ENCODE data around the gene SLAMF6.

Gene SLAMF6

GRCh38 chr1:160437432-160438316 lies 85.4 kb downstream of the SLAMF6 start:
- H3K4me1 ChIP-seq: no peaks in the 10 kb centered on the region
- no peaks in the 10 kb centered on the region for H3K36me3 ChIP-seq (replicated peaks)
- H3K9me3 ChIP-seq: no peaks in the 10 kb centered on the region
- DNase-seq (ENCODE audit: low spot score in 2 of 2): no peak
- no peak overlapping the region for H3K4me3 ChIP-seq
- in situ Hi-C loops (cut with MboI; ENCODE audit: low sequenced_read_pairs): no loop called here
- H3K27me3 ChIP-seq (ENCODE audit: low read depth): no peaks in the 10 kb centered on the region; the same call in 1 of the 2 replicates

DNA sequence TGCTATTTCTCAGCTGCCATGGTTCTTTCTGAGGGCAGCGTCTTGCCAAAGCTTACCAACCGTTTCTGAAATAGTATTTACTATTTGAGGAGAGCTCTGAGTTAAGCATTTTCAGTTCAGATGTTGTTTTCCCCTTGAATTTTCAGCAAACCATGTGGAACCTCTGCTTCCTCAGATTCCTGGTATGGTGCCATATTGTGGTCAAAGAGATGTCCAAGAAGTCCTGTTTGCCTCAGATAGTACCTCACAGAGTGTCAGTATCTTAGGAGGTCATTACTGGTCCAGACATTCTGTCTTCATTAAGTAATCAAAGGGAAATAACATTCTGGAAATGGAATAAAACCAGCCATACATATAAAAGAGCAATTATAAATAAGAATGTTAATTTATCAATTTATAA lies 86.1 kb downstream of the SLAMF6 start:
- no peak overlapping the region for H3K4me3 ChIP-seq
- H3K4me1 ChIP-seq: no peaks in the 10 kb centered on the region
- H3K36me3 ChIP-seq (replicated peaks): no peaks in the 10 kb centered on the region
- no peaks in the 10 kb centered on the region; the same call in 1 of the 2 replicates for H3K27me3 ChIP-seq (ENCODE audit: low read depth)
- DNase-seq (ENCODE audit: low spot score in 2 of 2): no peak
- in situ Hi-C loops (cut with MboI; ENCODE audit: low sequenced_read_pairs): no loop called here
- H3K9me3 ChIP-seq: no peaks in the 10 kb centered on the region

All from HAP-1 (cell line).